ENCODE results near the gene MAP4K5.

Gene MAP4K5

GRCh38 chr14:50477760-50478159 is 54.6 kb downstream of the MAP4K5 start:
- FAIRE-seq: no peak
- TF ChIP-seq POLR2A (IDR thresholded peaks at IDR 0.05; ENCODE audit: low read depth, low read length): no peak

GRCh38 chr14:50476134-50476533 is 56.2 kb downstream of the MAP4K5 start:
- FAIRE-seq: no peak

More at GRCh38 chr14:50477760-50478159, 54.6 kb downstream of the MAP4K5 start:
- DNase-seq (ENCODE audit: insufficient read length, low spot score): no peak

DNA sequence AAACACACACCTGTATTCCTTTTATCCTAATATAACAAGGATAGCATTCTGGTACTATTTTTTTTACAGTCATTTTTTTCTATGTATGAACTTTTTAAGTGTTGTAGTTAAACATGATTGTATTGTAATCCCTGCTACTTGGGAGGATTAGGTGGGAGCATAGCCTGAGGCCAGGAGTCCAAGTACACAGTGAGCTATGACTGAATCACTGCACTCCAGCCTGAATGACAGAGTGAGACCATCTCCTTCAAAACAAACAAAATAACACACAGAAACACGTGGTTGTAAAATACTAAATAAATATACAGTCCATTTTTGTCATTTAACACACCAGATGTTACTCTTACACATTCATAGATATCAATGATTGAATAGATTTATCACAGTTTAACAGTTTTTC is 56.9 kb downstream of the MAP4K5 start:
- FAIRE-seq (peak; percentile 58), DNase-seq (ENCODE audit: insufficient read length, low spot score) (no peak)
- no peak for TF ChIP-seq POLR2A (IDR thresholded peaks at IDR 0.05; ENCODE audit: low read depth, low read length)

More at GRCh38 chr14:50476134-50476533, 56.2 kb downstream of the MAP4K5 start:
- DNase-seq (ENCODE audit: insufficient read length, low spot score): no peak
- TF ChIP-seq POLR2A (IDR thresholded peaks at IDR 0.05; ENCODE audit: low read depth, low read length): no peak

- no peak for TF ChIP-seq POLR2A (IDR thresholded peaks at IDR 0.05; ENCODE audit: low read depth, low read length)
- no peak for DNase-seq (ENCODE audit: insufficient read length, low spot score)
- no peak for FAIRE-seq
Observed at GRCh38 chr14:50471838-50472465, 60.4 kb downstream of the MAP4K5 start.

DNA sequence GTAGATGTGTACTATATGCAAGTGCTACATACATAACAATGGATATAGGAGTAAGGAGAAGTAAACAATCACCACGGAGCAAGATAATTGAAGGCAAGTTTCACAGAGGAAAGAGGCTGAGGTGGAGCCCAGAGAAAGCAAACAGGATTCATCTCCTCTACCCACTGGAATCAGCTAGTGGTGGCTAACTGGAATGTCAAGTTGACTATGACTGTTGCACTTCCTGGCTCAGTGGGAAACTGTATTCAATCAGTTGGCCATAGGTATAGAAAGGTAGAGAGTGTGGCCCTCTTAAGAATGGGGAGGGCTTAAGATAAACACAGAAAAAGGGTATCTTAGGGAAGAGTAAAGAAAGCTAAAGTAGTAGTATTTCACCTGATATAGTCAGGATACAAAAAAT is 62.4 kb downstream of the MAP4K5 start:
- FAIRE-seq (no peak), DNase-seq (ENCODE audit: insufficient read length, low spot score) (no peak)
- no peak for TF ChIP-seq POLR2A (IDR thresholded peaks at IDR 0.05; ENCODE audit: low read depth, low read length)

DNA sequence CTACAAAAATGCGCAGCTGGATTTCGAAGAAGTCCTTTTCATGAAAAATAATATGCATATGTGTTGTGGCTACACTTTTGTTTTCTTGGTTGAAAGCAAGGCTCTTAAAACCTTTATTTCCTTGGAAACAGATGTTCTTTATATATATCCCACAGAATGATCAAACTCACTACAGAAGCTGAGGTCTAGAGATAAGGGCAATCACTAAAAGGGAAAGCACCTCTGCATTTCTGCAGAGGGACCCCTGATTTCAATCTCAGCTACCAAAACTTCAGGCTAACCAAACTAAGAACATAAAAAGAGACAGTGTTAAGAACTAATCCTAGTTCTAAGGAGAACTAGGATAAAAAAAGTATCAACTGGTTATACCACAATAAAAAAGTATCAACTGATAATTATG is 70.3 kb downstream of the MAP4K5 start:
- FAIRE-seq (no peak), DNase-seq (ENCODE audit: insufficient read length, low spot score) (no peak)
- TF ChIP-seq POLR2A (IDR thresholded peaks at IDR 0.05; ENCODE audit: low read depth, low read length): no peak

GRCh38 chr14:50453869-50454268 is 78.5 kb downstream of the MAP4K5 start:
- FAIRE-seq (no peak), DNase-seq (ENCODE audit: insufficient read length, low spot score) (no peak)
- TF ChIP-seq POLR2A (IDR thresholded peaks at IDR 0.05; ENCODE audit: low read depth, low read length): no peak

DNA sequence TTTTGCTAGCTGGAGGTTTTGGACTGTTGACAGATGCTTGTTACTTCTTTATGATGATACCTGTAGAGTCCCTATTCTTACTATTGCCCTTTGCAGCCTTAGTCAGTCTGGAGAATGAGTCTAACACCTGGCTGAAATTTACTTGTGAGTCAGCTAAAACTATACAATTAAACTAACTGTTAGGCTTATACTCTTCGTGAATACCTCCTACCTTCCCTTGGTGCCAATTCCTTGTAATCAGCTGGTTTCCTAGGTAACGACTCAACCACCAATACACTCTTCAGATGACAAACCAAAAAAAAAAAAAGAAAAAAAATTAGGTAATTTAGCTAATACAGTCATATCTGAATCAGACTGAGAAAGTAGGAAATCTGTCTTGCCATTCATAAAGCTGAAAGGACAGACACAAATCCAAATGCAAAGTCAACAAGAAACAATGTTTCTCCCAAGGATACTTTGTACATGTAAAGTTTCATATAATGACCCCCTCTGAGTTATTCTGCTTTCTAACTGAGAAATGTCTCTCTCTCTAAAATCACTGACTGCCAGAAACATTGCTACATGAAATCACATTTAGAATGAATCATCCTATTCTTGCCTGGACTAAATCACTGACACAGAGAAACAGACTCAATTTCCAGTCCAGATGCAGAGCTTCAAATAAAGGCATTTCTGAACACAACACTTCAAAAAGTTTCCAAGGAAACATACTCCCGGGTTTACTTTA is 79.2 kb downstream of the MAP4K5 start:
- TF ChIP-seq POLR2A (IDR thresholded peaks at IDR 0.05; ENCODE audit: low read depth, low read length): no peak
- FAIRE-seq (peak; percentile 57), DNase-seq (ENCODE audit: insufficient read length, low spot score) (no peak)

DNA sequence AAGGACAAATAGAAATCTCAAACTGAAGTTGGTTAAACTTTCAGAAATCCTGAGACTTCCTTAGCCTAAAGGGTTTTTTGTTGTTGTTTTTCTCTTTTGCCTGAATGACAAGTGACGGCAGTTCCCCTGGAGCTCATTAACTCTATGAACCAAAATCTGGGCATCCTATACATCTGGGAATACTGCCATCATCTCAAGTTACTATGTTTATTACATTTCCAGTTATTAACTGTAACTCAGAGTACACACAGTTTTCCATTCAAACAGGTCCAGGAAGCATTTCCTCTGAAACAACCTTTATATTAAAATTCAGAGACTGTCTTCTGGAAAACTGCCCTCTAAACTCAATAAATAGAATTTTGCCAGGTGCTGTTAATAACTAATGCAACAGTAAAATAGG is 80.1 kb downstream of the MAP4K5 start:
- no peak for TF ChIP-seq POLR2A (IDR thresholded peaks at IDR 0.05; ENCODE audit: low read depth, low read length)
- FAIRE-seq (no peak), DNase-seq (ENCODE audit: insufficient read length, low spot score) (no peak)

DNA sequence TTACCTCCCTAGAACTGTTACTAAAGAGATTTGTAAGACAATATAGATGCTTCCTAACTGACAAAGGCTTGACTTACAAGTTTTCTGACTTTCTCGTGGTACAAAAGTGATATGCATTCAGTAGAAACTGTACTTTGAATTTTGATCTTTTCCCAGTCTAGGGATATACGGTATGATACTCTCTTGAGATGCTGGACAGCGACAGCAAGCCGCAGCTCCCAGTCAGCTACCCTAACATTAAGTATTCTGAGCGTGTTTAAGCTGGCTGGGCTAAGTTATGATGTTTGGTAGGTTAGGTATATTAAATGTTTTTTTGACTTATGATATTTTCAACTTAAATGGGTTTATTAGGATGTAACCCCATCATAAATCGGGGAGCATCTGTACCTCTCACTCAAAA is 80.5 kb downstream of the MAP4K5 start:
- FAIRE-seq (no peak), DNase-seq (ENCODE audit: insufficient read length, low spot score) (no peak)
- TF ChIP-seq POLR2A (IDR thresholded peaks at IDR 0.05; ENCODE audit: low read depth, low read length): no peak

DNA sequence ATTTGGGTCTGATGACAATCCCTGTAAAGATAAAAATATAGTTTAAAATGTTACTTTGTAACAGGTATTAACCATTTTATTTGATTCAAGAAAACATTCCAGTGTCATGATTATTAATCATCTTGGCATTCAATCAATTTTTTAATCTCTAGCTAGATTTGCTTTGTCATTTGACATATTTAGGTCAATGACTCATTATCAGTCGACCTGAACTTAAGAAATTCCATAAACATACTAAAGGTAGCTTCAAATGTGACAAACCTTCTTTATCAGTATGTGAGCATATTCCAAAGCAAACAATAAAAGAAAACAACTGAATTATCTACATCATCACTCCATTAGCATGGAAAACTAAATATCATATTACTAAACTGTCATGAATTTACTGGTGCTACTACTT is 84.9 kb downstream of the MAP4K5 start:
- DNase-seq (ENCODE audit: insufficient read length, low spot score): no peak
- no peak for TF ChIP-seq POLR2A (IDR thresholded peaks at IDR 0.05; ENCODE audit: low read depth, low read length)
- no peak for FAIRE-seq

DNA sequence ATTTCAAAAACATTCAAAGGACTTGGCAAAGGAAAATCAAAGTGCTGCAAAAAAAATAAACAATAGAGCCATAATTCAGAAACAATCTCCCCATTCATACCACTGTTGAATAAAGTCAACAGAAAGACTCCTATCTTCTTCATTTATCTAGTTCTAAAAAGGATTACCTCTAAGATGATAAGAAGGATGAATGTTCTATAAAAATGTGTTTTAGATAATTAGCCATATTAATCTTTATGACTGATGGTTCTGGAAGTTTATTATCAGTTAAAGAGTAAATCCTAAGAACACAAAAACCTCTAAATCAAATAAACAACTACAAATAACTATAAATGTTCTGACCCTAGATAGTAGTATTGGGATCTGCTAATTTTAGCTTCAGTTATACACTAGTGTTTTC is 97.8 kb downstream of the MAP4K5 start:
- no peak for TF ChIP-seq POLR2A (IDR thresholded peaks at IDR 0.05; ENCODE audit: low read depth, low read length)
- no peak for DNase-seq (ENCODE audit: insufficient read length, low spot score)
- no peak for FAIRE-seq

GRCh38 chr14:50432131-50432530 is 100.2 kb downstream of the MAP4K5 start:
- DNase-seq (ENCODE audit: insufficient read length, low spot score): no peak
- FAIRE-seq: no peak
- no peak for TF ChIP-seq POLR2A (IDR thresholded peaks at IDR 0.05; ENCODE audit: low read depth, low read length)

DNA sequence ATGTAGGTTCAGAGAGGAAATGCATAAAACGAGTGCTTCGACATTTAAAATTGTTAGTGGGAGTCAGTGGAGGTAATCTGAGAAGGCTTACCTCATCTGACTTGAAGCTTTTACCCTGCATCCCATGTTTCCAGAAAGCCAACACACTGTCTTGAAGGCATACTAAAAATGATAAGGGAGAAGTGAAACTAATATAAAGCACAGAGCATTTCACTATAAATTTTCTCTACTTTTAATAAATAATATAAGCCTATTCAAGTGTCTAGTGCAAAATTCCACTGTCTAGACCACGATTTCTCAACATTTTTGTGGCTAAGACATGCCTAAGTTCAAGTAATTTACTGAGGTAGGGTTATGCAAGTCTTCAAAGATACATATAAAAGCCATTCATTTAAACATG is 106.6 kb downstream of the MAP4K5 start:
- no peak for DNase-seq (ENCODE audit: insufficient read length, low spot score)
- FAIRE-seq: no peak
- no peak for TF ChIP-seq POLR2A (IDR thresholded peaks at IDR 0.05; ENCODE audit: low read depth, low read length)

DNA sequence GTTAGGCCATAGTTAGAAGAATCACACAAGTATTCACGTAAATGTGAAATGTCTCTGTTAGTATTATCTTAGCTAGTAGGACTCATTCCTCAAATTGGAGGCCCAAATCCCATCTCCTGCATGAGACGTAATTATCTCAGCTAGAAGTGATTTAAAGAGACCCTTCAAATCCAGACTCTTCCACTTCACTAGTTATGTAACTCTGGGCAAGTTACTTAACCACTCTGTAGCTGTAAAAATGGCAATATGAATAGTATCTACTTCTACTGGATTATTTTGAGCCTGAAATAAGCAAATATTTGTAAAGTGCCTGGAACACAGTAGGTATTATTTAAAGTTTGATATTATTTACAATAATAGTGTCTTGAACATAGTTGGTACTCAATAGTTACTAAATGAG is 107.3 kb downstream of the MAP4K5 start:
- no peak for TF ChIP-seq POLR2A (IDR thresholded peaks at IDR 0.05; ENCODE audit: low read depth, low read length)
- no peak for DNase-seq (ENCODE audit: insufficient read length, low spot score)
- no peak for FAIRE-seq
